SKM-1 (cell line): Measurements from ENCODE around the gene FHL1.
A peak's percentile ranks its signal among the peaks of the same experiment; 100 is the strongest.
"Not testable (repeated sequence)": the region's sequence is repeated elsewhere in the genome, so short reads cannot be mapped to it uniquely, and the experiment has no call there.

Experiments used
- DNase-seq: peaks from one replicate; lab custom pipeline; 2025; ENCODE audit not compliant: unreplicated experiment; lab: John Stamatoyannopoulos, UW

FHL1 gene

GRCh38 chrX:136207546-136207945, 60.2 kb downstream of the FHL1 start:
- no peak for DNase-seq

- no peak for DNase-seq
Observed at GRCh38 chrX:136209016-136209738, 61.8 kb downstream of the FHL1 start.

- DNase-seq, result no peak
Observed at GRCh38 chrX:136209751-136210150, 62.4 kb downstream of the FHL1 start.

- DNase-seq, result peak; percentile 1
Observed at GRCh38 chrX:136210243-136210642, 62.9 kb downstream of the FHL1 start.

- no peak for DNase-seq
Observed at GRCh38 chrX:136210806-136211205, 63.5 kb downstream of the FHL1 start.

- no peak for DNase-seq
Observed at GRCh38 chrX:136211766-136212556, 64.6 kb downstream of the FHL1 start.

GRCh38 chrX:136212557-136213111, 65.3 kb downstream of the FHL1 start:
- no peak for DNase-seq

GRCh38 chrX:136214551-136214950, 67.2 kb downstream of the FHL1 start:
- no peak for DNase-seq

- DNase-seq, result no peak
Observed at GRCh38 chrX:136215559-136215958, 68.2 kb downstream of the FHL1 start.

- no peak for DNase-seq
Observed at GRCh38 chrX:136219893-136220292, 72.6 kb downstream of the FHL1 start.

- no peak for DNase-seq
Observed at GRCh38 chrX:136220540-136220939, 73.2 kb downstream of the FHL1 start.

GRCh38 chrX:136220951-136221350, 73.6 kb downstream of the FHL1 start:
- no peak for DNase-seq

GRCh38 chrX:136221851-136222513, 74.6 kb downstream of the FHL1 start:
- no peak for DNase-seq

- no peak for DNase-seq
Observed at GRCh38 chrX:136227074-136227473, 79.7 kb downstream of the FHL1 start.

- no peak for DNase-seq
Observed at GRCh38 chrX:136227948-136228838, 80.9 kb downstream of the FHL1 start.

- no peak for DNase-seq
Observed at GRCh38 chrX:136228839-136229207, 81.5 kb downstream of the FHL1 start.

GRCh38 chrX:136237074-136237473, 89.7 kb downstream of the FHL1 start:
- no peak for DNase-seq

GRCh38 chrX:136237849-136238248, 90.5 kb downstream of the FHL1 start:
- DNase-seq, result not testable (repeated sequence)

- DNase-seq, result no peak
Observed at GRCh38 chrX:136246201-136246600, 98.9 kb downstream of the FHL1 start.

GRCh38 chrX:136250191-136251040, 103.1 kb downstream of the FHL1 start:
- DNase-seq, result no peak
